ENCODE data around the gene PIGN. TPM values are rescaled to one million over a fixed set of nuclear protein-coding genes. Genes with fewer than 3 reads are reported as not detected.

PIGN gene
- total RNA-seq, 3 donors from 2014 or later (not counting 1 experiment from before 2014, with no cell fraction given) = 12.2 to 21.7 (median 20.1) TPM

DNA sequence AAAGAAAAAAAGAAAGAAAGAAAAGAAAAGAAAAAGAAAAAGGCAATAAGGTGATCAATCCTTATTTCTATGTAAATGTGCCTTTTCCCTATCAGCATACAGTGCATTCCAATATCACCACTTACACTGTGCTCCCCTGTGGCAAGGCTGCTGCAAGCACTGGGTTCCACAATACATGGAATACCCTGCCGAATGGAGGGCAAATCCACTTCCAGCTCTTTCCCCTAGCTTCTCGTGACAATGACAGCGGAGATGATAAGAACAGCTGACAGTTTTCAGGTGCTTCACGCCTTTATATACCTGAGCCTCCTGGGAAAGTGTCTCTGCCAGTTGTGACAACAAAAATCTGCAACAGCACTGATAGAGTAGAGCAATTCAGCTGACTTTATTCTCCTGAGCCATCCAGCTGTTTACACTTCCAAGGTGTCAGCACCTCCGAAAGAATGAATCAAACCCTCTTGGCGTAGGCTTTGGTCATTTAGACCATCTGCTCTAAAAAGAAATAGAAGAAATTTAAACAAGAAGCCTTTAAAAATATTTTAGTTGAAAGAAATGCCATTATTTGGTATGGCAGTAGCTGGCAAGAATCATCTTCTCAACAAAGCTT, 158.8 kb downstream of the PIGN start:
- Histone ChIP-seq H3K4me3 (ENCODE audit: low read length) (no peak overlapping the region), H3K27me3 (ENCODE audit: control insufficient read depth, insufficient read depth, low read length) (no peaks in the 10 kb centered on the region), H3K27ac (ENCODE audit: low read length) (no peak overlapping the region), H3K9me3 (ENCODE audit: control insufficient read depth, insufficient read depth, low read length) (no peaks in the 10 kb centered on the region), H3K4me1 (ENCODE audit: control insufficient read depth, insufficient read depth, low read length) (no peaks in the 10 kb centered on the region), H3K36me3 (ENCODE audit: control insufficient read depth, insufficient read depth, low read length) (no peaks in the 10 kb centered on the region)
- DNase-seq (no peak), ATAC-seq (no peak)
- TF ChIP-seq, protein P1, sequence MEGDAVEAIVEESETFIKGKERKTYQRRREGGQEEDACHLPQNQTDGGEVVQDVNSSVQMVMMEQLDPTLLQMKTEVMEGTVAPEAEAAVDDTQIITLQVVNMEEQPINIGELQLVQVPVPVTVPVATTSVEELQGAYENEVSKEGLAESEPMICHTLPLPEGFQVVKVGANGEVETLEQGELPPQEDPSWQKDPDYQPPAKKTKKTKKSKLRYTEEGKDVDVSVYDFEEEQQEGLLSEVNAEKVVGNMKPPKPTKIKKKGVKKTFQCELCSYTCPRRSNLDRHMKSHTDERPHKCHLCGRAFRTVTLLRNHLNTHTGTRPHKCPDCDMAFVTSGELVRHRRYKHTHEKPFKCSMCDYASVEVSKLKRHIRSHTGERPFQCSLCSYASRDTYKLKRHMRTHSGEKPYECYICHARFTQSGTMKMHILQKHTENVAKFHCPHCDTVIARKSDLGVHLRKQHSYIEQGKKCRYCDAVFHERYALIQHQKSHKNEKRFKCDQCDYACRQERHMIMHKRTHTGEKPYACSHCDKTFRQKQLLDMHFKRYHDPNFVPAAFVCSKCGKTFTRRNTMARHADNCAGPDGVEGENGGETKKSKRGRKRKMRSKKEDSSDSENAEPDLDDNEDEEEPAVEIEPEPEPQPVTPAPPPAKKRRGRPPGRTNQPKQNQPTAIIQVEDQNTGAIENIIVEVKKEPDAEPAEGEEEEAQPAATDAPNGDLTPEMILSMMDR (IDR thresholded peaks at IDR 0.05) = no peak
- no peaks in the 10 kb centered on the region for H3K4me1 Mint-ChIP-seq
- no peaks in the 10 kb centered on the region for H3K36me3 Mint-ChIP-seq
- WGBS (ENCODE audit: insufficient coverage) = 90% methylated on average over 5 of the region's 6 CpGs
- H3K27ac Mint-ChIP-seq = no peak overlapping the region
- H3K4me3 Mint-ChIP-seq = no peak overlapping the region
- intact Hi-C loops (cut with micrococcal nuclease) = no loop called here
- H3K9me3 Mint-ChIP-seq = no peaks in the 10 kb centered on the region
- peaks cover 11 to 14% of the 10 kb centered on the region in 2 donors for H3K27me3 Mint-ChIP-seq (ENCODE audit: low read depth in 2 of 2)

DNA sequence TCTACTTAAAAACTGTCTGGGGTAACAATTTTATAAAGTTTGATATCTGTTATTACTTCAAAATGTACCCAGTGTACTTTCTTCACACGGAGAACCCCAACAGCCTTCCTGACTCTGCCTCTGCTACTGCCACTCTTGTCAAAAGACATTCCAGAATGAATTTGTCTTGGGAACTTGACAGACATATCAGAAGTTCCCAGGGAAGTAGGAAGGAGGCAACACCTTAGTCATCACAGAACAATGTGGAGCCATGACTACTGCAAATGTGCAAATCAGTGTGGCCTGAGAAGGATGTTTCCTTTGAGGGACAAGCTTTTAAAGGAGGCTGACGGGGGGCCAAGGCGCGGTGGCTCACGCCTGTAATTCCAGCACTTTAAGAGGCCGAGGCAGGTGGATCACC, 160.3 kb downstream of the PIGN start:
- no peaks in the 10 kb centered on the region for H3K4me1 Mint-ChIP-seq
- no peak overlapping the region for H3K4me3 Mint-ChIP-seq

DNA sequence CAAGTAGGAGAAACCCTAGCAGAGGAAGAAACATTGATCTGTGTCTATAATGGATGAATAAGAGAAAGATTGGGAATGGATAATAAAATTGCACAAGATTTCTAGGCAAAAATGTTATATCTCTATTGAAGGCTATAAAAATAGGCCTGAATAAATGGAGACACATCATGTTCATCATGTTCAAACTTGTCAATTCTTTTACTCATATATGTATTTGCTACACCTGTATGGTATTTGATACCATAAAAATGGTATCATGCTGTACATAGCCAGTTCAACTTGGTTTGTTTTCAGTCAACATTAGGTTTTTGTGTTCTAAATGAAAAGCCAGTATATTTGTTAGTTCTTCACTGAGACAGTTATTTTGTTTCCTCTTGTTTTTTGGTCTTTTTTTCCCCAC, 161.9 kb downstream of the PIGN start:
- H3K9me3 Mint-ChIP-seq = no peaks in the 10 kb centered on the region
- intact Hi-C loops (cut with micrococcal nuclease) = no loop called here
- peaks cover 15 to 16% of the 10 kb centered on the region in 2 donors for H3K27me3 Mint-ChIP-seq (ENCODE audit: low read depth in 2 of 2)

More for the DNA sequence above, 160.3 kb downstream of the PIGN start:
- no peak for ATAC-seq
- H3K27ac Mint-ChIP-seq = no peak overlapping the region
- TF ChIP-seq, protein P1 (IDR thresholded peaks at IDR 0.05) = no peak
- Histone ChIP-seq H3K27ac (ENCODE audit: low read length) (no peak overlapping the region), H3K36me3 (ENCODE audit: control insufficient read depth, insufficient read depth, low read length) (no peaks in the 10 kb centered on the region), H3K9me3 (ENCODE audit: control insufficient read depth, insufficient read depth, low read length) (no peaks in the 10 kb centered on the region), H3K4me3 (ENCODE audit: low read length) (no peak overlapping the region), H3K4me1 (ENCODE audit: control insufficient read depth, insufficient read depth, low read length) (no peaks in the 10 kb centered on the region), H3K27me3 (ENCODE audit: control insufficient read depth, insufficient read depth, low read length) (no peaks in the 10 kb centered on the region)
- WGBS (ENCODE audit: insufficient coverage) = 98% methylated on average over 6 of the region's 6 CpGs
- no peak for DNase-seq
- H3K36me3 Mint-ChIP-seq = no peaks in the 10 kb centered on the region
- H3K27me3 Mint-ChIP-seq (ENCODE audit: low read depth in 2 of 2) = peaks cover 11 to 16% of the 10 kb centered on the region in 2 donors
- no peaks in the 10 kb centered on the region for H3K9me3 Mint-ChIP-seq
- intact Hi-C loops (cut with micrococcal nuclease) = no loop called here

More for the DNA sequence above, 161.9 kb downstream of the PIGN start:
- Histone ChIP-seq H3K4me3 (ENCODE audit: low read length) (no peak overlapping the region), H3K27me3 (ENCODE audit: control insufficient read depth, insufficient read depth, low read length) (no peaks in the 10 kb centered on the region), H3K36me3 (ENCODE audit: control insufficient read depth, insufficient read depth, low read length) (no peaks in the 10 kb centered on the region), H3K9me3 (ENCODE audit: control insufficient read depth, insufficient read depth, low read length) (no peaks in the 10 kb centered on the region), H3K27ac (ENCODE audit: low read length) (no peak overlapping the region), H3K4me1 (ENCODE audit: control insufficient read depth, insufficient read depth, low read length) (no peaks in the 10 kb centered on the region)
- H3K27ac Mint-ChIP-seq = no peak overlapping the region
- DNase-seq (no peak), ATAC-seq (no peak)
- TF ChIP-seq, protein P1 (IDR thresholded peaks at IDR 0.05) = no peak
- no peak overlapping the region for H3K4me3 Mint-ChIP-seq
- no peaks in the 10 kb centered on the region for H3K36me3 Mint-ChIP-seq
- H3K4me1 Mint-ChIP-seq = no peaks in the 10 kb centered on the region
